ENCODE data around the gene SH3GLB2. TPM values are rescaled to one million over a fixed set of nuclear protein-coding genes. Genes with fewer than 3 reads are reported as not detected.

The SH3GLB2 gene
- total and polyA plus RNA-seq, 2 donors = 49.6 to 119 TPM

GRCh38 chr9:129064499-129064908 lies 36.4 kb upstream of the SH3GLB2 start:
- peaks cover 15% of the 10 kb centered on the region for H3K36me3 ChIP-seq (ENCODE audit: insufficient read depth)

GRCh38 chr9:129063061-129063460 lies 34.9 kb upstream of the SH3GLB2 start:
- Histone ChIP-seq H3K36me3 (ENCODE audit: insufficient read depth) (peaks cover 15% of the 10 kb centered on the region), H3K4me1 (ENCODE audit: insufficient read depth) (no peaks in the 10 kb centered on the region), H3K27ac (ENCODE audit: low read depth) (no peak overlapping the region), H3K4me3 (ENCODE audit: low read depth, low read length) (no peak overlapping the region)
- DNase-seq (ENCODE audit: extremely low spot score) = no peak
- WGBS = 94% methylated on average over 9 of the region's 9 CpGs

More at GRCh38 chr9:129064499-129064908, 36.4 kb upstream of the SH3GLB2 start:
- Histone ChIP-seq H3K4me3 (ENCODE audit: low read depth, low read length) (no peak overlapping the region), H3K4me1 (ENCODE audit: insufficient read depth) (no peaks in the 10 kb centered on the region), H3K27ac (ENCODE audit: low read depth) (no peak overlapping the region)
- DNase-seq (ENCODE audit: extremely low spot score) = no peak
- 96% methylated on average over 8 of the region's 8 CpGs for WGBS

- Histone ChIP-seq H3K4me3 (ENCODE audit: low read depth, low read length) (no peak overlapping the region), H3K27ac (ENCODE audit: low read depth) (no peak overlapping the region), H3K36me3 (ENCODE audit: insufficient read depth) (peaks cover 11% of the 10 kb centered on the region), H3K4me1 (ENCODE audit: insufficient read depth) (no peaks in the 10 kb centered on the region)
- DNase-seq (ENCODE audit: extremely low spot score) = no peak
- 92% methylated on average over 12 of the region's 12 CpGs for WGBS
Measured at GRCh38 chr9:129060991-129061390, 32.9 kb upstream of the SH3GLB2 start.

- peaks cover 11% of the 10 kb centered on the region for H3K36me3 ChIP-seq (ENCODE audit: insufficient read depth)
- H3K4me3 ChIP-seq (ENCODE audit: low read depth, low read length) = no peak overlapping the region
- no peak overlapping the region for H3K27ac ChIP-seq (ENCODE audit: low read depth)
- 95% methylated on average over 37 of the region's 37 CpGs for WGBS
- H3K4me1 ChIP-seq (ENCODE audit: insufficient read depth) = no peaks in the 10 kb centered on the region
- DNase-seq (ENCODE audit: extremely low spot score) = no peak
Measured at GRCh38 chr9:129059796-129060785, 32.0 kb upstream of the SH3GLB2 start.

- Histone ChIP-seq H3K27ac (ENCODE audit: low read depth) (no peak overlapping the region), H3K36me3 (ENCODE audit: insufficient read depth) (peaks cover 12% of the 10 kb centered on the region), H3K4me3 (ENCODE audit: low read depth, low read length) (no peak overlapping the region), H3K4me1 (ENCODE audit: insufficient read depth) (no peaks in the 10 kb centered on the region)
- no peak for DNase-seq (ENCODE audit: extremely low spot score)
- WGBS = 87% methylated on average over 21 of the region's 21 CpGs
Measured at GRCh38 chr9:129058965-129059795, 31.0 kb upstream of the SH3GLB2 start.

- no peak for DNase-seq (ENCODE audit: extremely low spot score)
- Histone ChIP-seq H3K27ac (ENCODE audit: low read depth) (no peak overlapping the region), H3K4me3 (ENCODE audit: low read depth, low read length) (no peak overlapping the region), H3K4me1 (ENCODE audit: insufficient read depth) (no peaks in the 10 kb centered on the region), H3K36me3 (ENCODE audit: insufficient read depth) (peaks cover 8% of the 10 kb centered on the region)
- WGBS = 89% methylated on average over 5 of the region's 5 CpGs
Measured at GRCh38 chr9:129054163-129054851, 26.2 kb upstream of the SH3GLB2 start.

GRCh38 chr9:129053020-129053419 lies 24.9 kb upstream of the SH3GLB2 start:
- Histone ChIP-seq H3K36me3 (ENCODE audit: insufficient read depth) (peaks cover 8% of the 10 kb centered on the region), H3K27ac (ENCODE audit: low read depth) (no peak overlapping the region), H3K4me1 (ENCODE audit: insufficient read depth) (no peaks in the 10 kb centered on the region), H3K4me3 (ENCODE audit: low read depth, low read length) (no peak overlapping the region)
- no peak for DNase-seq (ENCODE audit: extremely low spot score)
- 88% methylated on average over 6 of the region's 6 CpGs for WGBS

- DNase-seq (ENCODE audit: extremely low spot score) = peak; percentile 49
- H3K4me1 ChIP-seq (ENCODE audit: insufficient read depth) = no peaks in the 10 kb centered on the region
- peaks cover 8% of the 10 kb centered on the region for H3K36me3 ChIP-seq (ENCODE audit: insufficient read depth)
- no peak overlapping the region for H3K27ac ChIP-seq (ENCODE audit: low read depth)
- 77% methylated on average over 8 of the region's 8 CpGs for WGBS
- H3K4me3 ChIP-seq (ENCODE audit: low read depth, low read length) = no peak overlapping the region
Measured at GRCh38 chr9:129052592-129052991, 24.5 kb upstream of the SH3GLB2 start.

GRCh38 chr9:129042016-129042415 lies 13.9 kb upstream of the SH3GLB2 start:
- Histone ChIP-seq H3K36me3 (ENCODE audit: insufficient read depth) (no peaks in the 10 kb centered on the region), H3K4me1 (ENCODE audit: insufficient read depth) (peaks cover 2% of the 10 kb centered on the region), H3K4me3 (ENCODE audit: low read depth, low read length) (no peak overlapping the region), H3K27ac (ENCODE audit: low read depth) (no peak overlapping the region)
- no peak for DNase-seq (ENCODE audit: extremely low spot score)
- 92% methylated on average over 16 of the region's 16 CpGs for WGBS

- 87% methylated on average over 12 of the region's 12 CpGs for WGBS
- Histone ChIP-seq H3K4me1 (ENCODE audit: insufficient read depth) (peaks cover 2% of the 10 kb centered on the region), H3K36me3 (ENCODE audit: insufficient read depth) (no peaks in the 10 kb centered on the region), H3K27ac (ENCODE audit: low read depth) (no peak overlapping the region), H3K4me3 (ENCODE audit: low read depth, low read length) (no peak overlapping the region)
- DNase-seq (ENCODE audit: extremely low spot score) = no peak
Measured at GRCh38 chr9:129040113-129040643, 12.0 kb upstream of the SH3GLB2 start.

GRCh38 chr9:129038109-129038852 lies 10.2 kb upstream of the SH3GLB2 start:
- Histone ChIP-seq H3K36me3 (ENCODE audit: insufficient read depth) (no peaks in the 10 kb centered on the region), H3K4me3 (ENCODE audit: low read depth, low read length) (no peak overlapping the region), H3K27ac (ENCODE audit: low read depth) (peak overlapping the region; percentile 2), H3K4me1 (ENCODE audit: insufficient read depth) (peaks cover 2% of the 10 kb centered on the region)
- WGBS = 66% methylated on average over 8 of the region's 8 CpGs
- no peak for DNase-seq (ENCODE audit: extremely low spot score)

- Histone ChIP-seq H3K4me1 (ENCODE audit: insufficient read depth) (peaks cover 2% of the 10 kb centered on the region), H3K27ac (ENCODE audit: low read depth) (no peak overlapping the region), H3K4me3 (ENCODE audit: low read depth, low read length) (peak overlapping the region; percentile 84), H3K36me3 (ENCODE audit: insufficient read depth) (no peaks in the 10 kb centered on the region)
- no peak for DNase-seq (ENCODE audit: extremely low spot score)
- 28% methylated on average over 6 of the region's 6 CpGs for WGBS
Measured at GRCh38 chr9:129037767-129038098, 9.6 kb upstream of the SH3GLB2 start.

Measured in urinary bladder (tissue), 4 donors.